IMR-90 (cell line): Measurements from ENCODE around the gene TLL1.

Experiments used
- BHLHE40 ChIP-seq: fragments of 150-350 bp; IDR thresholded peaks from 2 replicates; pipeline ENCODE4 v1.6.1; 2016; ENCODE audit warnings: mild to moderate bottlenecking, low read depth, low read length
- CHD1 ChIP-seq: IDR thresholded peaks from 2 replicates; pipeline ENCODE4 v1.6.1; 2012; ENCODE audit warnings: low read depth, low read length, improper control_type of control experiment
- CTCF ChIP-seq: conservative IDR thresholded peaks from 2 replicates; pipeline ENCODE4 v1.5.1; 2012; ENCODE audit warnings: mild to moderate bottlenecking, low read depth, low read length, improper control_type of control experiment
- MAFK ChIP-seq: IDR thresholded peaks from 2 replicates; pipeline ENCODE4 v1.6.1; 2012; ENCODE audit warnings: low read depth, low read length, improper control_type of control experiment
- POLR2A ChIP-seq: IDR thresholded peaks from 2 replicates; pipeline ENCODE4 v1.6.1; 2012; ENCODE audit warnings: mild to moderate bottlenecking, low read depth, low read length
- RAD21 ChIP-seq: IDR thresholded peaks from 2 replicates; pipeline ENCODE4 v1.6.1; 2012; ENCODE audit warnings: low read length, improper control_type of control experiment
- RFX5 ChIP-seq: IDR thresholded peaks from 2 replicates; pipeline ENCODE4 v1.8.0; 2012; ENCODE audit warnings: low read depth, mild to moderate bottlenecking, low read length, moderate library complexity
- SMC3 ChIP-seq: fragments of 150-350 bp; IDR thresholded peaks from 2 replicates; pipeline ENCODE4 v1.6.1; 2016; ENCODE audit warnings: low read depth, mild to moderate bottlenecking, antibody characterized with exemption, low read length, moderate library complexity

GRCh38 chr4:166091146-166091545 lies 218.1 kb downstream of the TLL1 start:
- TF ChIP-seq RAD21 (no peak), POLR2A (no peak), CTCF (no peak), SMC3 (no peak), BHLHE40 (no peak), RFX5 (no peak), CHD1 (no peak), MAFK (no peak)
